Spleen (tissue), 11 donors: ENCODE results near the gene HOXD11. TPM values are rescaled to one million over a fixed set of nuclear protein-coding genes. Genes with fewer than 3 reads are reported as not detected.

Experiments
- DNase-seq: peaks from one replicate; pipeline ENCODE4 v3.0.0-alpha.2; 2020
- H3K27ac ChIP-seq, 8 donors: fragments of 200-600 bp; sonication (generic) in 7 of 8; 1 replicate in 4 of 8; 2 replicates in 4 of 8; pipeline versions ENCODE4 v1.5.0 to v1.8.0; 2016 to 2021; ENCODE audit warnings: inconsistent platforms in 4 of 8, mild to moderate bottlenecking in 4 of 8, moderate library complexity in 1 of 8
- H3K27me3 ChIP-seq, 7 donors: fragments of 200-600 bp; sonication (generic) in 6 of 7; replicated peaks in 1 of 7; 1 replicate in 4 of 7; 2 replicates in 3 of 7; pipeline versions ENCODE4 v1.5.0 to v1.8.0; 2016 to 2021; ENCODE audit warnings: inconsistent platforms in 3 of 7, mild to moderate bottlenecking in 1 of 7
- H3K36me3 ChIP-seq, 6 donors: fragments of 200-600 bp; sonication (generic) in 5 of 6; 1 replicate in 4 of 6; 2 replicates in 2 of 6; pipeline versions ENCODE4 v1.5.0 to v1.8.0; 2016 to 2021; ENCODE audit warnings: inconsistent platforms in 2 of 6
- H3K4me1 ChIP-seq, 6 donors: fragments of 200-600 bp; sonication (generic) in 5 of 6; 1 replicate in 3 of 6; 2 replicates in 3 of 6; pipeline versions ENCODE4 v1.5.0 to v1.8.0; 2016 to 2021; ENCODE audit warnings: inconsistent platforms in 3 of 6
- H3K4me3 ChIP-seq, 8 donors: fragments of 200-600 bp; sonication (generic) in 7 of 8; 1 replicate in 4 of 8; 2 replicates in 4 of 8; pipeline versions ENCODE4 v1.5.0 to v1.8.0; 2016 to 2021; ENCODE audit warnings: inconsistent platforms in 4 of 8, mild to moderate bottlenecking in 4 of 8, moderate library complexity in 2 of 8
- H3K9me3 ChIP-seq, 8 donors: fragments of 200-600 bp; sonication (generic) in 7 of 8; 1 replicate in 4 of 8; 2 replicates in 4 of 8; pipeline versions ENCODE4 v1.5.0 to v1.8.0; 2016 to 2021; ENCODE audit warnings: inconsistent platforms in 4 of 8
- CTCF ChIP-seq, 11 experiments: fragments of 200-600 bp in 7 of 11; fragments of 450-650 bp in 4 of 11; sonication (generic) in 4 of 11; IDR thresholded peaks in 8 of 11; conservative IDR thresholded peaks in 3 of 11; 1 replicate in 7 of 11; 2 replicates in 4 of 11; pipeline versions ENCODE4 v1.4.0 to v1.8.0; 2016 to 2021; ENCODE audit warnings: antibody characterized with exemption in 11 of 11, inconsistent platforms in 4 of 11, mild to moderate bottlenecking in 1 of 11
- POLR2A ChIP-seq, 3 donors: fragments of 450-650 bp; IDR thresholded peaks; one replicate each; pipeline ENCODE4 v1.5.1; 2017; ENCODE audit warnings: antibody characterized with exemption in 3 of 3, mild to moderate bottlenecking in 1 of 3
- POLR2AphosphoS5 ChIP-seq, 3 donors: sonication (generic); formaldehyde crosslinking; IDR thresholded peaks; one replicate each; pipeline ENCODE4 v1.5.1; 2017; ENCODE audit warnings: antibody characterized with exemption in 3 of 3
- WGBS, 5 donors: extraction: QIAGEN DNeasy Blood & Tissue Kit in 3 of 5; methylation state at CpG; one replicate each; pipeline versions ENCODE4 v1.1.5 to v1.1.7; 2013 to 2018; 5-methylcytosine and 5-hydroxymethylcytosine counted together
- intact Hi-C: fragments of 100-400 bp; cut with DNase I; formaldehyde crosslinking; loops from one replicate; pipeline ENCODE4 v1.15.0; 2023; ENCODE audit warnings: low total_unique reads
- polyA plus RNA-seq, 3 donors: library from polyadenylated mRNA; stranded (reverse); fragments of 200-250 nt; gene quantifications; one replicate each; pipeline ENCODE4 v1.2.1, GENCODE V29; 2013
- total RNA-seq, 7 donors: library from RNA; depleted of rRNA in 3 of 7; stranded (reverse); fragments of >200 nt in 3 of 7; fragmentation: NEBNext Ultra II Directional in 4 of 7; extraction: Animal tissue kit (Norgen Biotek cat#: 25700) in 4 of 7; gene quantifications; one replicate each; pipeline versions ENCODE4 v1.1.0 to v1.2.1, GENCODE V29; 2016 to 2021
- donor health status: healthy with polysubstance abuse.
- donor health status: DM: no; HTN: no; CAD: no; lungs with moderate emphysema.
- donor health status: DM: no; HTN: no; CAD: no.
- donor health status: Bipolar disorder and iron deficiency.
- donor health status: healthy.
- donor health status: DM: no; HTN: no; CAD: no.
- donor health status: DM: yes; HTN: yes; CAD: no.

Gene HOXD11
- total and polyA plus RNA-seq, 10 donors: not detected

GRCh38 chr2:176101216-176101830 lies 5.8 kb upstream of the HOXD11 start:
- TF ChIP-seq CTCF (IDR thresholded peaks at IDR 0.05 in 8 of 11, conservative IDR thresholded peaks at IDR 0.05 in 3 of 11) (no peak), POLR2AphosphoS5 (IDR thresholded peaks at IDR 0.05) (no peak)
- DNase-seq: no peak
- peaks cover 11 to 69% (median 48%) of the 10 kb centered on the region in 6 donors for H3K4me1 ChIP-seq
- intact Hi-C loops: loop anchor here (5.0 kb wide), 1 partner anchor 414 kb away; no protein-coding TSS in a partner anchor
- no peak overlapping the region for H3K27ac ChIP-seq
- peaks cover 26 to 100% (median 100%) of the 10 kb centered on the region in 7 donors for H3K27me3 ChIP-seq
- peaks cover 0 to 5% (median 0%) of the 10 kb centered on the region in 8 donors for H3K9me3 ChIP-seq
- no peak overlapping the region for H3K4me3 ChIP-seq
- WGBS, 5 donors: 10 to 23% (median 12%) methylated on average over 2 of the region's 2 CpGs
- no peaks in the 10 kb centered on the region for H3K36me3 ChIP-seq

GRCh38 chr2:176101842-176102241 lies 5.2 kb upstream of the HOXD11 start:
- Histone ChIP-seq H3K27ac (no peak overlapping the region), H3K27me3 (peaks cover 26 to 100% (median 100%) of the 10 kb centered on the region in 7 donors), H3K4me1 (peaks cover 16 to 69% (median 48%) of the 10 kb centered on the region in 6 donors), H3K9me3 (peaks cover 0 to 6% (median 0%) of the 10 kb centered on the region in 8 donors), H3K36me3 (no peaks in the 10 kb centered on the region), H3K4me3 (no peak overlapping the region)
- 19 to 29% (median 28%) methylated on average over 5 of the region's 5 CpGs for WGBS, 5 donors
- intact Hi-C loops: loop anchor here (5.0 kb wide), 1 partner anchor 415 kb away; no protein-coding TSS in a partner anchor
- no peak for DNase-seq
- TF ChIP-seq CTCF (IDR thresholded peaks at IDR 0.05 in 8 of 11, conservative IDR thresholded peaks at IDR 0.05 in 3 of 11): no peak
- no peak for TF ChIP-seq POLR2A (IDR thresholded peaks at IDR 0.05)
- no peak for TF ChIP-seq POLR2AphosphoS5 (IDR thresholded peaks at IDR 0.05)

- intact Hi-C loops: loop anchor here (5.0 kb wide), 1 partner anchor 415 kb away; no protein-coding TSS in a partner anchor
- Histone ChIP-seq H3K4me1 (peaks cover 16 to 69% (median 48%) of the 10 kb centered on the region in 6 donors), H3K9me3 (peaks cover 0 to 10% (median 0%) of the 10 kb centered on the region in 8 donors), H3K27me3 (peaks cover 26 to 100% (median 100%) of the 10 kb centered on the region in 7 donors), H3K27ac (no peak overlapping the region), H3K36me3 (no peaks in the 10 kb centered on the region), H3K4me3 (no peak overlapping the region)
- 8 to 21% (median 14%) methylated on average over 6 to 7 of the region's 7 CpGs for WGBS, 5 donors
- no peak for DNase-seq
- TF ChIP-seq CTCF (IDR thresholded peaks at IDR 0.05 in 8 of 11, conservative IDR thresholded peaks at IDR 0.05 in 3 of 11) (no peak), POLR2A (IDR thresholded peaks at IDR 0.05) (no peak)
These were observed 4.7 kb upstream of the HOXD11 start for GRCh38 chr2:176102309-176102866.

- H3K4me3 ChIP-seq: no peak overlapping the region
- H3K36me3 ChIP-seq: no peaks in the 10 kb centered on the region
- peaks cover 20 to 100% (median 99%) of the 10 kb centered on the region in 7 donors for H3K27me3 ChIP-seq
- peaks cover 15 to 67% (median 43%) of the 10 kb centered on the region in 6 donors for H3K4me1 ChIP-seq
- 21 to 28% (median 24%) methylated on average over 7 of the region's 7 CpGs for WGBS, 5 donors
- TF ChIP-seq CTCF (IDR thresholded peaks at IDR 0.05 in 8 of 11, conservative IDR thresholded peaks at IDR 0.05 in 3 of 11) (no peak), POLR2AphosphoS5 (IDR thresholded peaks at IDR 0.05) (no peak), POLR2A (IDR thresholded peaks at IDR 0.05) (no peak)
- intact Hi-C loops: loop anchor here (5.0 kb wide), 1 partner anchor 416 kb away; no protein-coding TSS in a partner anchor
- H3K9me3 ChIP-seq: peaks cover 0 to 10% (median 0%) of the 10 kb centered on the region in 8 donors
- no peak overlapping the region for H3K27ac ChIP-seq
- no peak for DNase-seq
These were observed 3.9 kb upstream of the HOXD11 start for GRCh38 chr2:176103194-176103593.
